T-helper 17 cell (primary cell): ENCODE results near the gene RASL11B. TPM values are rescaled to one million over a fixed set of nuclear protein-coding genes. Genes with fewer than 3 reads are reported as not detected.

ENCODE experiments used
- ATAC-seq: fragments of 150-1000 bp; cut with Tn5 transposase; 2 replicates; pipeline ENCODE4 v1.10.0; 2021; ENCODE audit warnings: mild to moderate bottlenecking, moderate library complexity
- DNase-seq, 3 donors: peaks; one replicate each; pipeline versions ENCODE4 v3.0.0 to v3.0.0-alpha.2; 2020 to 2021
- H3K9me3 ChIP-seq: one replicate; pipeline ENCODE4 v1.7.0; 2013; ENCODE audit warnings: low read length, mild to moderate bottlenecking; ENCODE audit not compliant: control insufficient read depth, poor library complexity, severe bottlenecking
- H3K27ac Mint-ChIP-seq: one replicate; pipeline ENCODE4 v1.8.0; 2022; ENCODE audit warnings: mild to moderate bottlenecking, moderate library complexity, mixed read lengths
- H3K27me3 Mint-ChIP-seq: one replicate; pipeline ENCODE4 v1.8.0; 2022; ENCODE audit warnings: mixed read lengths
- H3K36me3 Mint-ChIP-seq: one replicate; pipeline ENCODE4 v1.8.0; 2022; ENCODE audit warnings: low read depth, mixed read lengths
- H3K4me1 Mint-ChIP-seq: one replicate; pipeline ENCODE4 v1.8.0; 2022; ENCODE audit warnings: mild to moderate bottlenecking, mixed read lengths
- H3K4me3 Mint-ChIP-seq: one replicate; pipeline ENCODE4 v1.8.0; 2022; ENCODE audit warnings: mild to moderate bottlenecking, moderate library complexity, mixed read lengths
- total RNA-seq, 4 donors: library from RNA in 2 of 4; stranded (reverse) in 2 of 4; gene quantifications; one replicate each; pipeline ENCODE4 v1.2.3 and lab custom pipeline; 2022 to 2026

Gene RASL11B
- total RNA-seq, 2 donors from 2014 or later, result not detected

DNA sequence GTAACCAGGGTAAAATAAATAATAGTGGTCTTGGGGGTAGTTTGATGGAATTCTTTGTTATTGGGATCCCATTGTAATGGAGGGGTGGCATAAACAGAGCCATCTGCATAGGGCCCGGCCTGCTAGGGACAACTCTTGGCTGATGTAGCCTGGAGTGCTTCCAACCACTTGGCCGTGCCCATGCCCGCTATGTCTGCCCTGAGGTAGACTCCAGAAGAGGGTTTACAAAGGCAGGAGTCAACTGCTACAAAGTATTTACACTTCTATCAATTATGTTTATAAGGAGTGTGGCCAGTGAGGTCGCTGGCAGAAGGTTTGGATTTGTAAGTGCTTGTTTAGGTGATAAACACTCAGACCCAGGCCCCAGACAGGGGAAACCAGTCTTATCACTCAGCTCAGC is 8.1 kb downstream of the RASL11B start:
- no peaks in the 10 kb centered on the region for H3K9me3 ChIP-seq
- DNase-seq (no peak), ATAC-seq (no peak)
- Mint-ChIP-seq H3K4me3 (no peak overlapping the region), H3K4me1 (no peaks in the 10 kb centered on the region), H3K27me3 (no peaks in the 10 kb centered on the region), H3K36me3 (peaks cover 2% of the 10 kb centered on the region), H3K27ac (no peak overlapping the region)

DNA sequence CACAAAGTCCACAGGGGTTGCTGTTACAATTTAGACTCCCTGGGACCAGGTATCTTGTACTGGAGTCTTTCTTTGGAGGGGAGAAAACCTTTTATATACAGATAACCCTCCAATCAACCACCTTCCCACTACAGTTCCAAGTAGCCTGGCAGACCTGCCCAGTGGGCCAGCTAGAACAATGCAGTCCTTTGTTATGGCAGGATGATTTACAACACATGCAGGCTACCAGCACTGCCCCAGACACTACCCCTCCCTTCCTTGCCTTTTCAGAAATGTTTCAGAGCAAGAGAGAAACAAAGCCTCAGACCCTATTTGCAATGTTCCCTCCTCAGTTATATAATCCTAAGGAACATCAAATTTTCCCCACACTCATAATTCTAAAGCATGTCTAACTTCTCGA is 11.1 kb downstream of the RASL11B start:
- no peak for DNase-seq
- ATAC-seq, result no peak
- H3K9me3 ChIP-seq, result no peaks in the 10 kb centered on the region
- peaks cover 6% of the 10 kb centered on the region for H3K4me1 Mint-ChIP-seq
- H3K27ac Mint-ChIP-seq, result peak overlapping the region; percentile 24
- no peak overlapping the region for H3K4me3 Mint-ChIP-seq
- H3K27me3 Mint-ChIP-seq, result no peaks in the 10 kb centered on the region
- peaks cover 2% of the 10 kb centered on the region for H3K36me3 Mint-ChIP-seq

DNA sequence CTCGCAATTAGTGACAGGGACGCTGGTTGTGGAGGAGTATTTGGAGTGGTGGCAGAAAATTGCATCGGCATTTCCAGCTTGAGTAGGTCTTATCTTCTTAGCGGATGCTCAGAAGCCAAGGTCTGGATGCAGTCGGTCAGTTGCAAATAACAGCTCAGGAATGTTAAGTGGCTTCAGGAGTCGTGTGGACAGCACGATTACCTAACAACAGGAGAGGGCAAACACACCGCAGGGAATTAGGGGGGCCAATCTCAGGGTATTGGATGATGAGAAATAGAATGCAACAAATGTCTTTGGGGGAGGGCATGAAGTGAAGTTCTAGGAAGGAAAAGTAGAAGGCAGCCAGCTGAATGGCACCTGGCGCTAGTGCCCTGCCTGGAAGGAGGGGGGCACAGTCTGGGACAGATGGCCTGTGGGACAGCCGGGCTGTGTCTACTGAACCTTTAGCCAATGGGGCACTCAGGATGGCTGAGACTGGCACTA is 11.8 kb downstream of the RASL11B start:
- H3K36me3 Mint-ChIP-seq, result peaks cover 2% of the 10 kb centered on the region

DNA sequence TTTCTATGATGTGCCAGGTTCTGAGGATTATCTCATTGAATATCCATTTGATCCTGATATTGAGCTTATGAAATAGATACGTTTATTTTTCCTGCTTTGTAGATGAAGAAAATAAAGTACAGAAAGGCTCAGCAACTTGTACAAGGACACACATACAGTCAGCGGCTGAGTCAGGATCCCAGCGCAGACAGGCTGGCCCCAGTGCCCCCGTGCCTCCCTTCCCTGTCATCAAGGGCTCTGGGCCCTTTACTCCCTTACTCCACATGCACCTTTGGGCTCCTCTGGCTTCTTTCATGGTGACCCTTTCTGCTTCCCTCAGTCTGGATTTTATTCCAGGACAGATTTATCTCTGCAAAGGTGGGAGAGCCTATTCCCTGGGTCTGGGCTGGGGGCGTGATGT is 12.8 kb downstream of the RASL11B start:
- H3K36me3 Mint-ChIP-seq, result peaks cover 2% of the 10 kb centered on the region
- H3K4me1 Mint-ChIP-seq, result peaks cover 6% of the 10 kb centered on the region
- DNase-seq (no peak), ATAC-seq (no peak)
- no peak overlapping the region for H3K27ac Mint-ChIP-seq
- no peaks in the 10 kb centered on the region for H3K27me3 Mint-ChIP-seq
- no peaks in the 10 kb centered on the region for H3K9me3 ChIP-seq
- no peak overlapping the region for H3K4me3 Mint-ChIP-seq

More for the DNA sequence above, 11.8 kb downstream of the RASL11B start:
- Mint-ChIP-seq H3K27me3 (no peaks in the 10 kb centered on the region), H3K4me3 (no peak overlapping the region), H3K27ac (peak overlapping the region; percentile 24), H3K4me1 (peaks cover 6% of the 10 kb centered on the region)
- H3K9me3 ChIP-seq, result no peaks in the 10 kb centered on the region
- ATAC-seq, result no peak
- no peak for DNase-seq

DNA sequence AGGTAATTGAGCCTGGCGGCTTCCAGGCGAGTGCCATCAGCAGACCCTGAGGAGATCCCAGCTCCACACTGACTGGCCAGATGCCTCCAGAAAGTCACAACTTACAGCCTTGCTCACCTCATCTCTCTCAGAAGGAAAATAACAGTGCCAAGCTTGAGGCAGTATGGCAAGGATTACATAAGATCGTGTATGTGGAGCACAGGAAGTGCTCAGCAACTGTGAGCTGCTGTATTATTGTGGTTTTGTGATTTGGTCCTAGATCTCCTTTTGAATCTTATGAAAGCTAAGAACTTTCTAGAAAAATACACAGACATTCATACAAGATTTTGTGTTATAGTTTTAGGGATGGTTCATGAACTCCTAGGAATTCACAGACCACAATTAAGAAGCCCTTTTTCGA is 14.0 kb downstream of the RASL11B start:
- H3K4me3 Mint-ChIP-seq, result no peak overlapping the region
- no peaks in the 10 kb centered on the region for H3K9me3 ChIP-seq
- ATAC-seq (no peak), DNase-seq (no peak)
- H3K27ac Mint-ChIP-seq, result peak overlapping the region; percentile 49
- H3K27me3 Mint-ChIP-seq, result no peaks in the 10 kb centered on the region
- H3K36me3 Mint-ChIP-seq, result peaks cover 2% of the 10 kb centered on the region
- H3K4me1 Mint-ChIP-seq, result peaks cover 6% of the 10 kb centered on the region

DNA sequence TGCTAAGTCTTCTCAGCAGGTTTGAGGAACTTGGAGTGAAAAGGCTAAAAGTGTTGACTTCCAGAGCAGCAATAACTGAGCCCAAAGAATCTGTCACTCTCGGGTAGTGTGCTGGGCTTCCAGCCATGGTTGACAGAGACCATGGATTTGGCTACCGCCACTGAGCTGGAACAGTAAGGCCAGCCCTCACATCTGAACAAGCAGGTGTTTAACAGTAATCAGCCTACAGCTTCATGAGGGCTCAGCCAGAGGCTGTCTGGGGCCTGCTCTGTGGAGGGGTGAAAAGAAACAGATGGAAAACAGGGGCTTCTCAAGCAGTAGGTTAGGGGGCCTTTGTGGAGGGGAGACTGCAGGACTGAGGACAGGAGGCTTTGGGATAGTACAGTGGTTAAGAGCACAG is 14.9 kb downstream of the RASL11B start:
- no peak for ATAC-seq
- H3K27ac Mint-ChIP-seq, result no peak overlapping the region
- peaks cover 2% of the 10 kb centered on the region for H3K36me3 Mint-ChIP-seq

DNA sequence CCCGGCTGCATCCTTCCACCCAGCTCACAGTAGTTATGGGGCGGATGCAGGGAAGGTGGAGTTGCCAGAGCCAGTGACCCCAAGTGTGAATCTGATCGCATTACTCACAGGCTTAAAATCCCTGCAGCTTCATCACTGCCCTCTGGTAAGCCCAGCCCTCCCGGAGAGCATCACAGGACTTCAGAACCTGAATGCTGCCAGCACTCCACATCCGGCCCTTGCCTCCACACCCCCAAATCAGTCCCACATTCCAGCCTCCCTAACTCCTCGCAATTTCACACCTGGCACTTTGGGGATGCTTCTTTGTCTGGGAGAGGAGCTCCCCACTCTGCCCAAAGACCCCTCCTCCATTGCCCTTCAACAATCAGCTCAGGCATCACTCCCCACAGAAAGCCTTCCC is 15.6 kb downstream of the RASL11B start:
- Mint-ChIP-seq H3K4me3 (no peak overlapping the region), H3K4me1 (peaks cover 6% of the 10 kb centered on the region), H3K27ac (peak overlapping the region; percentile 51), H3K36me3 (peaks cover 2% of the 10 kb centered on the region), H3K27me3 (no peaks in the 10 kb centered on the region)
- DNase-seq (no peak), ATAC-seq (no peak)
- no peaks in the 10 kb centered on the region for H3K9me3 ChIP-seq

More for the DNA sequence above, 14.9 kb downstream of the RASL11B start:
- Mint-ChIP-seq H3K27me3 (no peaks in the 10 kb centered on the region), H3K4me1 (peaks cover 6% of the 10 kb centered on the region), H3K4me3 (no peak overlapping the region)
- DNase-seq, result no peak
- no peaks in the 10 kb centered on the region for H3K9me3 ChIP-seq

DNA sequence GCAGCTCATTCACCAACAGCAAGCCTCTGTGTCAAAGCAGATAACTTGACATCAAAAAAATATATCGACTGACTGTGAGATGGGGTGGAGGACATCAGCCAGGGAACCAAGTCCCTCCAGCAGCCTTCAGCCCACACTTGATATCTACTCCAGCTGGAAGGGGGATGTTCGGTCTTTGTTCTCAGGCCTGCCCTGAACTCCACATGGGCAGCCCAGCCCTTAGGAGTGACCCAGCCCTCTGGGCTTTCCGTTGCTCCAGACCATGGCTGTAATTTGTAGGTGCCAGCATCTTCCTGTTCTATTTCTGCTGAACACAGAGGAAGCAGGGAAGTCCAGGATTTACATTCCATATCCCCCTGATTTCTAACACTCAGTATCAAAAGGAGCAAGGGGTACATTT is 17.4 kb downstream of the RASL11B start:
- Mint-ChIP-seq H3K27ac (no peak overlapping the region), H3K36me3 (no peaks in the 10 kb centered on the region), H3K27me3 (no peaks in the 10 kb centered on the region)

DNA sequence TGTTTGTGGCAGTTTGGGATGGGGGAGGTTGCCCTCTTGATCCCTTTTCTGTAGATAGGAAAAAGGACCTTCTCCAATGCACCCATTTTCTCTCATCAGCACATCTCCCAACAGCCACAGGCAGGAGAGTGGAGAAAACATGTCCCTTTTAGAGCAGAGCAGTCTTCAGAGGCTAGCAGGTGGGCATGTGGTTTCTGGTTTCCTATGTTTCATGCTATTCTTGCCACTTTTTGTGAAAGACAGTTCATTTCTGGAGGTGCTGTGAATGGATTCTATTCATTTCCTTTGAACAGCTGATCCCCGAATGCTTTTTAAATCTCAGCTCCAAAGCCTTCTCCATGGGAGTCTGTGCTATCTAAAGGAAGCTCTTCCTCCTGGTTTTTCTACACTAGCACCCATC is 18.9 kb downstream of the RASL11B start:
- no peaks in the 10 kb centered on the region for H3K36me3 Mint-ChIP-seq
- H3K27ac Mint-ChIP-seq, result no peak overlapping the region
- H3K9me3 ChIP-seq, result no peaks in the 10 kb centered on the region
- no peak overlapping the region for H3K4me3 Mint-ChIP-seq
- DNase-seq, result no peak
- no peak for ATAC-seq
- H3K4me1 Mint-ChIP-seq, result peaks cover 4% of the 10 kb centered on the region
- H3K27me3 Mint-ChIP-seq, result no peaks in the 10 kb centered on the region

More for the DNA sequence above, 17.4 kb downstream of the RASL11B start:
- H3K9me3 ChIP-seq, result no peaks in the 10 kb centered on the region
- ATAC-seq (no peak), DNase-seq (no peak)
- Mint-ChIP-seq H3K4me3 (no peak overlapping the region), H3K4me1 (peaks cover 6% of the 10 kb centered on the region)

DNA sequence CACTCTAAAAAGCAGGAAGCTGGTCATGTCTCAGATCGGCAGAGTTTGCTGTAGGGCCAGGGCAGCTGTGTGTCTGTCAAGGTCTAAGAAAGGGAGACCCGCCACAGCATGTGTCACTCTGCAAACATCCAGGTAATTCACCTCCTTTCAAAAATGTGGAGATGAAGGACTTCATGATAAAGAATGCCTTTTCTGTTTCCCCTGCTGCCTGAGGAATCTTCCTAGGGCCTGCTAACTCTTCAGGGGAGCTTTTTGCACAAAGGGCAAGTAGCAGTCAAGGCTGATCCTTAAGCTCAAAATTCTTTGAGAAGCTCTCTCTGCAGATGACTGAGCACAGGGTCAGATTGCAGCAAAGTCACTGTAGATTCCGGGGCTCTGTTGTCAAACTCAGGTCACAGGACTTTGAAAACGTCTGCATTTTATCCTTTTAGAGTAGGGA is 21.1 kb downstream of the RASL11B start:
- Mint-ChIP-seq H3K4me3 (no peak overlapping the region), H3K27ac (no peak overlapping the region), H3K27me3 (no peaks in the 10 kb centered on the region), H3K4me1 (no peaks in the 10 kb centered on the region), H3K36me3 (no peaks in the 10 kb centered on the region)
- ATAC-seq (no peak), DNase-seq (no peak)
- no peaks in the 10 kb centered on the region for H3K9me3 ChIP-seq

DNA sequence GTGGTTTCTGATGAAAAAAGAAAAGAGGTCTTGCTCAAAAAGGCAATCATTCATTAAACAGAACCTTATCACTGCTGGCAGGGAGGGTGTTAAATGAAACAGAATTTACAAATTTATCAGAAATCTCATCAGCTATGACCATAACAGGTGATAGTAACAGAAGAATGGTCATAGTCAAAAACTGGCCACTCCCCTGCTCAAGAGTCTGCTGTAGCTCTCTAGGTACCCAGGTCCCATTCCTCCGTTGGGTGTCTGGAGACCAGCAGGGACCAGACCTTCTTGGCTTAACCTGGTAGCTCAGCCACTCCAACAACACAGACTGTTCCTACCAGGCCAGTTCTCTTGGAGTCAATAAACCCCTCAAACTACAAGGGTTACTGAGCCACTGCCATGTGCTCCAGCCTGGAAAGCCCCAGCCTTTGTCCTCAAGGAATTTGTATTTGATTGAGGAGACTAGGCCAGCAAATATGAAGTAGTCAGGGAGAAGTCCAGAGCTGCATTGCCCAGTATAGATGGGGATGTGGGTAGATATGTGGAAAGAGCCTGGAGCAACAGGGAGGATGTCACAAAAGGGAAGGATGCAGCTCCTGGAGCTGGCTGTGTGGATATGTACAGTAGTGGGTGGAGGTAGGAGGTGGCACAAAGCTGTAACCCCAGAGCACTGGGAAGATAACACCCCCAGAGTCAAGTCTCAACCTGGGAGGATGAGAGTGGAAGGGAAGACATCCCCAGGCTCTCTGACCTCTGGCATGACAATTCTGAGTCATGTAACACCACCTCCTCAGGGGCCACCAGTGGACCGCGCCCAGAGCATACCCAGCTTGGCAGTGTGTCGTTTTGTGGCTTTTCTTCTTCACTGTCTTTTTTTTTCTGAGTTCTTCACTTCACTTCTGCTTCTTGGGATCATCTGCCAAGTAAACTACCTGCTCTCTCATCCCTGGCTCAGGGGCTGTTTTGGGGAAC is 21.9 kb downstream of the RASL11B start:
- Mint-ChIP-seq H3K27ac (no peak overlapping the region), H3K4me3 (no peak overlapping the region), H3K27me3 (no peaks in the 10 kb centered on the region), H3K36me3 (no peaks in the 10 kb centered on the region), H3K4me1 (no peaks in the 10 kb centered on the region)
- DNase-seq, result no peak
- no peaks in the 10 kb centered on the region for H3K9me3 ChIP-seq
- ATAC-seq, result no peak

DNA sequence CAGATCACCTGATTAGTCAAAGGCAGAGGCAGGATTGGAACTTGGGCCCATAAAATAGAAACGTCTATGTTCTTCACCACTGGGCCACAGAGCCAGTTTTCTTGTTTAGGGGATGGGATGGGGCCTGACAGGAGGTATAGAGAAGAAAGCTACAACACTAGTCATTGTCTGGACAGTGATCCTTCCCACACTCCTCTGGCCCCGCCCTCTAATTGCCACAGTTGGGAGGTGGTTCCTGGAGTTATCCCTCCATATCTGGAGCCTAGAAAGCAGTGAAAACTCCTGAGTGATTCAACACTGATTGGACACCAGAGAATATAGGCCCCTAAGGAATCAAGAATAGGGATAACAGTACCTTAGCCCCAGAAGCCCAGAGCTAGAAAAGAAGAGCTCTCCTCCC is 22.9 kb downstream of the RASL11B start:
- Mint-ChIP-seq H3K27ac (no peak overlapping the region), H3K4me3 (no peak overlapping the region), H3K36me3 (no peaks in the 10 kb centered on the region), H3K4me1 (no peaks in the 10 kb centered on the region), H3K27me3 (no peaks in the 10 kb centered on the region)
- ATAC-seq, result no peak
- DNase-seq, result no peak
- no peaks in the 10 kb centered on the region for H3K9me3 ChIP-seq

DNA sequence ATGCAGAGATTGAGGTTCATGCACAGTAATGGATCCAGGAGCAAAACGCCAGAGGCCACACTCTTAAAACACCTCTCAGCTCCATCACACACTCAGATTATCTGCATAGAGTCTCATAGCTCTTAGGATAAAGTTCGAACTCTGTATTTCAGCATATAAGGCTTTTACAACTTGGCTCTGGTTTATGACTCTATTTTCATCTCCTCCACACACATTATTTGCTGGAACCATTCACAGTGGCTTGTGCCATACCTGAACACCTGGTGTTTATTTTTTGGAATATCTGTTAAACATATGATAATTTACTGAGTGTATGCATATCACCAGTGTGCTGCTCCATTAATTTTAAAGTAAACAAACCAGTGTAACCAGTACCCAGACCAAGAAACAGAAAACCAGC is 27.2 kb downstream of the RASL11B start:
- no peaks in the 10 kb centered on the region for H3K27me3 Mint-ChIP-seq
- H3K4me1 Mint-ChIP-seq, result no peaks in the 10 kb centered on the region
- DNase-seq (no peak), ATAC-seq (no peak)
- H3K27ac Mint-ChIP-seq, result no peak overlapping the region
- no peak overlapping the region for H3K4me3 Mint-ChIP-seq
- no peaks in the 10 kb centered on the region for H3K9me3 ChIP-seq
- H3K36me3 Mint-ChIP-seq, result no peaks in the 10 kb centered on the region
